Naive B cell (primary cell): ENCODE measurements around the gene FTCD. TPM values are rescaled to one million over a fixed set of nuclear protein-coding genes. Genes with fewer than 3 reads are reported as not detected.

Experiments
- ATAC-seq, 2 donors: fragments of 150-1000 bp; cut with Tn5 transposase; 2 replicates each; pipeline ENCODE4 v1.10.0; 2021; ENCODE audit warnings: low read depth in 2 of 2, mild to moderate bottlenecking in 2 of 2, moderate library complexity in 2 of 2
- DNase-seq: peaks from one replicate; pipeline ENCODE4 v3.0.0; 2022
- H3K27ac Mint-ChIP-seq, 6 donors: one replicate each; pipeline ENCODE4 v1.8.0; 2020 to 2022; ENCODE audit warnings: mild to moderate bottlenecking in 6 of 6, mixed read lengths in 6 of 6, moderate library complexity in 5 of 6, inconsistent platforms in 2 of 6
- H3K27me3 Mint-ChIP-seq, 3 donors: one replicate each; pipeline ENCODE4 v1.8.0; 2021 to 2022; ENCODE audit warnings: mixed read lengths in 3 of 3, mild to moderate bottlenecking in 1 of 3
- H3K36me3 Mint-ChIP-seq, 2 donors: one replicate each; pipeline ENCODE4 v1.8.0; 2020 to 2022; ENCODE audit warnings: mixed read lengths in 2 of 2, inconsistent platforms in 1 of 2, mild to moderate bottlenecking in 1 of 2
- H3K4me1 Mint-ChIP-seq, 3 donors: one replicate each; pipeline ENCODE4 v1.8.0; 2020 to 2022; ENCODE audit warnings: mixed read lengths in 3 of 3, inconsistent platforms in 1 of 3, mild to moderate bottlenecking in 1 of 3, moderate library complexity in 1 of 3
- H3K4me3 Mint-ChIP-seq, 8 donors: one replicate each; pipeline ENCODE4 v1.8.0; 2020 to 2022; ENCODE audit warnings: mild to moderate bottlenecking in 8 of 8, mixed read lengths in 8 of 8, moderate library complexity in 8 of 8, inconsistent platforms in 2 of 8
- H3K9me3 Mint-ChIP-seq, 7 donors: one replicate each; pipeline ENCODE4 v1.8.0; 2020 to 2022; ENCODE audit warnings: mixed read lengths in 7 of 7, mild to moderate bottlenecking in 5 of 7, inconsistent platforms in 2 of 7, moderate library complexity in 1 of 7
- polyA plus RNA-seq, 6 donors: library from polyadenylated mRNA; unstranded; fragments of 300-500 nt; fragmentation: Illumina TruSeq; gene quantifications; one replicate each; pipeline ENCODE4 v1.2.3, GENCODE V29; 2021; ENCODE audit warnings: low read depth in 6 of 6

FTCD gene
- polyA plus RNA-seq, 6 donors from 2014 or later = not detected

- DNase-seq (no peak), ATAC-seq (no peak)
- Mint-ChIP-seq H3K27me3 (peaks cover 0 to 4% (median 0%) of the 10 kb centered on the region in 3 donors), H3K4me1 (peaks cover 0 to 3% (median 0%) of the 10 kb centered on the region in 3 donors), H3K36me3 (no peaks in the 10 kb centered on the region), H3K9me3 (peaks cover 0 to 2% (median 0%) of the 10 kb centered on the region in 7 donors), H3K4me3 (no peak overlapping the region), H3K27ac (peak overlapping the region in 1 of 6 donors; percentile 86)
Observed at GRCh38 chr21:46159390-46159789, 4.0 kb upstream of the FTCD start.

- Mint-ChIP-seq H3K9me3 (peaks cover 0 to 2% (median 0%) of the 10 kb centered on the region in 7 donors), H3K36me3 (no peaks in the 10 kb centered on the region), H3K27me3 (peaks cover 0 to 4% (median 0%) of the 10 kb centered on the region in 3 donors), H3K4me3 (no peak overlapping the region), H3K27ac (no peak overlapping the region), H3K4me1 (peaks cover 0 to 3% (median 0%) of the 10 kb centered on the region in 3 donors)
- ATAC-seq (no peak), DNase-seq (no peak)
Observed at GRCh38 chr21:46158666-46159300, 3.4 kb upstream of the FTCD start.

- peaks cover 0 to 3% (median 0%) of the 10 kb centered on the region in 3 donors for H3K4me1 Mint-ChIP-seq
- peaks cover 0 to 2% (median 0%) of the 10 kb centered on the region in 7 donors for H3K9me3 Mint-ChIP-seq
- no peak for ATAC-seq
- H3K27me3 Mint-ChIP-seq = peaks cover 0 to under 1% (median 0%) of the 10 kb centered on the region in 3 donors
- H3K4me3 Mint-ChIP-seq = no peak overlapping the region
- H3K36me3 Mint-ChIP-seq = no peaks in the 10 kb centered on the region
- DNase-seq = no peak
- H3K27ac Mint-ChIP-seq = peak overlapping the region in 2 of 6 donors; percentile 41 to 54
Observed at GRCh38 chr21:46157987-46158451, 2.6 kb upstream of the FTCD start.

GRCh38 chr21:46157396-46157986 is 2.1 kb upstream of the FTCD start:
- Mint-ChIP-seq H3K4me3 (no peak overlapping the region), H3K4me1 (peaks cover 0 to 2% (median 0%) of the 10 kb centered on the region in 3 donors)

GRCh38 chr21:46156678-46157077 is 1.3 kb upstream of the FTCD start:
- Mint-ChIP-seq H3K36me3 (no peaks in the 10 kb centered on the region), H3K9me3 (no peaks in the 10 kb centered on the region), H3K4me1 (peaks cover 0 to 2% (median 0%) of the 10 kb centered on the region in 3 donors), H3K27ac (no peak overlapping the region), H3K27me3 (no peaks in the 10 kb centered on the region), H3K4me3 (no peak overlapping the region)
- DNase-seq = no peak
- no peak for ATAC-seq

More at GRCh38 chr21:46157396-46157986, 2.1 kb upstream of the FTCD start:
- peak overlapping the region in 1 of 6 donors; percentile 33 for H3K27ac Mint-ChIP-seq
- H3K9me3 Mint-ChIP-seq = no peaks in the 10 kb centered on the region
- no peaks in the 10 kb centered on the region for H3K36me3 Mint-ChIP-seq
- DNase-seq (no peak), ATAC-seq (no peak)
- no peaks in the 10 kb centered on the region for H3K27me3 Mint-ChIP-seq

- no peak for ATAC-seq
- H3K27ac Mint-ChIP-seq = no peak overlapping the region
- H3K4me3 Mint-ChIP-seq = no peak overlapping the region
- H3K9me3 Mint-ChIP-seq = no peaks in the 10 kb centered on the region
- no peaks in the 10 kb centered on the region for H3K27me3 Mint-ChIP-seq
- DNase-seq = no peak
- peaks cover 0 to 2% (median 0%) of the 10 kb centered on the region in 3 donors for H3K4me1 Mint-ChIP-seq
- H3K36me3 Mint-ChIP-seq = no peaks in the 10 kb centered on the region
Observed at GRCh38 chr21:46156378-46156645, 933 bp upstream of the FTCD start.

- Mint-ChIP-seq H3K27ac (no peak overlapping the region), H3K36me3 (no peaks in the 10 kb centered on the region), H3K27me3 (no peaks in the 10 kb centered on the region), H3K9me3 (no peaks in the 10 kb centered on the region), H3K4me3 (no peak overlapping the region), H3K4me1 (peaks cover 0 to 2% (median 0%) of the 10 kb centered on the region in 3 donors)
- DNase-seq (no peak), ATAC-seq (no peak)
Observed at GRCh38 chr21:46154955-46155513, 345 bp downstream of the FTCD start.

GRCh38 chr21:46154155-46154954 is 1.0 kb downstream of the FTCD start:
- Mint-ChIP-seq H3K36me3 (no peaks in the 10 kb centered on the region), H3K27ac (no peak overlapping the region), H3K9me3 (no peaks in the 10 kb centered on the region), H3K4me3 (no peak overlapping the region), H3K4me1 (peaks cover 0 to 2% (median 0%) of the 10 kb centered on the region in 3 donors), H3K27me3 (no peaks in the 10 kb centered on the region)
- ATAC-seq = no peak
- no peak for DNase-seq

GRCh38 chr21:46153247-46154154 is 1.9 kb downstream of the FTCD start:
- no peaks in the 10 kb centered on the region for H3K9me3 Mint-ChIP-seq
- no peak for DNase-seq
- peaks cover 0 to 2% (median 0%) of the 10 kb centered on the region in 3 donors for H3K4me1 Mint-ChIP-seq
- no peak overlapping the region for H3K27ac Mint-ChIP-seq
- H3K27me3 Mint-ChIP-seq = no peaks in the 10 kb centered on the region
- no peak overlapping the region for H3K4me3 Mint-ChIP-seq
- no peaks in the 10 kb centered on the region for H3K36me3 Mint-ChIP-seq
- peak; percentile 44 to 45 for ATAC-seq

GRCh38 chr21:46152927-46153246 is 2.5 kb downstream of the FTCD start:
- H3K27me3 Mint-ChIP-seq = no peaks in the 10 kb centered on the region
- no peaks in the 10 kb centered on the region for H3K9me3 Mint-ChIP-seq
- ATAC-seq (no peak), DNase-seq (no peak)
- H3K27ac Mint-ChIP-seq = no peak overlapping the region
- no peaks in the 10 kb centered on the region for H3K36me3 Mint-ChIP-seq
- H3K4me3 Mint-ChIP-seq = no peak overlapping the region
- H3K4me1 Mint-ChIP-seq = peaks cover 0 to 2% (median 0%) of the 10 kb centered on the region in 3 donors

GRCh38 chr21:46151989-46152926 is 3.1 kb downstream of the FTCD start:
- H3K4me3 Mint-ChIP-seq = peak overlapping the region in 1 of 8 donors; percentile 52
- H3K9me3 Mint-ChIP-seq = no peaks in the 10 kb centered on the region
- H3K27ac Mint-ChIP-seq = no peak overlapping the region
- H3K4me1 Mint-ChIP-seq = peaks cover 0 to 2% (median 0%) of the 10 kb centered on the region in 3 donors
- ATAC-seq (no peak), DNase-seq (no peak)
- no peaks in the 10 kb centered on the region for H3K36me3 Mint-ChIP-seq
- no peaks in the 10 kb centered on the region for H3K27me3 Mint-ChIP-seq
